ENCODE measurements around the gene C3orf20. TPM values are rescaled to one million over a fixed set of nuclear protein-coding genes. Genes with fewer than 3 reads are reported as not detected.

The C3orf20 gene
- total and polyA plus RNA-seq, 2 experiments from 2014 or later, result not detected

GRCh38 chr3:14819671-14820070, 144.7 kb downstream of the C3orf20 start:
- H3F3A ChIP-seq (replicated peaks; ENCODE audit: low read depth), result no peaks in the 10 kb centered on the region
- H4K20me1 ChIP-seq (replicated peaks; ENCODE audit: insufficient read depth), result no peaks in the 10 kb centered on the region
- Mint-ChIP-seq H3K27ac (no peak overlapping the region), H3K4me1 (peaks cover 28% of the 10 kb centered on the region), H3K4me3 (no peak overlapping the region; the same call in 2 of the 3 replicates), H3K9me3 (no peaks in the 10 kb centered on the region), H3K36me3 (ENCODE audit: low read depth) (peaks cover 3% of the 10 kb centered on the region; the same call in 2 of the 3 replicates), H3K27me3 (ENCODE audit: insufficient read depth, low read depth, poor library complexity) (peaks cover 15% of the 10 kb centered on the region)
- H3K36me3 ChIP-seq (ENCODE audit: insufficient read depth), result no peaks in the 10 kb centered on the region
- no peaks in the 10 kb centered on the region for H3K27me3 ChIP-seq (ENCODE audit: insufficient read depth)
- DNase-seq (ENCODE audit: low spot score) (no peak), ATAC-seq (no peak)
- H3K27ac ChIP-seq (ENCODE audit: low read depth), result no peak overlapping the region
- no peak overlapping the region for H3K4me2 ChIP-seq
- H2AFZ ChIP-seq, result no peak overlapping the region
- no peak overlapping the region for H3K4me3 ChIP-seq
- no peaks in the 10 kb centered on the region for H3K79me2 ChIP-seq (replicated peaks; ENCODE audit: insufficient read depth)
- H3K9me2 ChIP-seq (ENCODE audit: insufficient read depth), result no peaks in the 10 kb centered on the region
- peaks cover 16% of the 10 kb centered on the region for H3K4me1 ChIP-seq (ENCODE audit: insufficient read depth)
- TF ChIP-seq EZH2 (IDR thresholded peaks at IDR 0.05; ENCODE audit: low read depth, unreplicated experiment) (no peak), POLR2AphosphoS5 (IDR thresholded peaks at IDR 0.05; ENCODE audit: low read depth) (no peak), STAT1 (IDR thresholded peaks at IDR 0.05; ENCODE audit: unreplicated experiment) (no peak), ZNF462 (CRISPR knock-in tag; IDR thresholded peaks at IDR 0.05) (no peak), JUNB (IDR thresholded peaks at IDR 0.05; ENCODE audit: unreplicated experiment) (no peak), EZH2phosphoT487 (IDR thresholded peaks at IDR 0.05; ENCODE audit: unreplicated experiment) (no peak), CREB1 (CRISPR knock-in tag; IDR thresholded peaks at IDR 0.05; ENCODE audit: low read depth) (no peak), ZNF114 (CRISPR knock-in tag; IDR thresholded peaks at IDR 0.05) (no peak), CTCF (conservative IDR thresholded peaks at IDR 0.05; ENCODE audit: low read depth in 2 of 2) (no peak), REST (IDR thresholded peaks at IDR 0.05; ENCODE audit: unreplicated experiment) (no peak), ZNF331 (CRISPR knock-in tag; IDR thresholded peaks at IDR 0.05; ENCODE audit: low read depth) (no peak), NANOG (IDR thresholded peaks at IDR 0.05; ENCODE audit: borderline replicate concordance) (no peak), ETS1 (IDR thresholded peaks at IDR 0.05) (no peak)
